T1000 (cell line): ENCODE data around the gene MLN.

Experiments used
- DNase-seq: peaks from one replicate; lab custom pipeline; 2025; ENCODE audit warnings: mixed read lengths; lab: John Stamatoyannopoulos, UW

Gene MLN

GRCh38 chr6:33803571-33804053 lies at the start of gene MLN:
TSS of gene MLN (minus strand) at chr6:33804003. CDS start at chr6:33801163, 2,840 bp downstream.
- DNase-seq = no peak

- no peak for DNase-seq
Observed at GRCh38 chr6:33853026-33853425, 49.2 kb upstream of the MLN start.

- no peak for DNase-seq
Observed at GRCh38 chr6:33851959-33852358, 48.2 kb upstream of the MLN start.

GRCh38 chr6:33850869-33851541 lies 47.2 kb upstream of the MLN start:
- DNase-seq = no peak

- DNase-seq = no peak
Observed at GRCh38 chr6:33850296-33850695, 46.5 kb upstream of the MLN start.

GRCh38 chr6:33849500-33850075 lies 45.8 kb upstream of the MLN start:
- no peak for DNase-seq

GRCh38 chr6:33848484-33848883 lies 44.7 kb upstream of the MLN start:
- DNase-seq = no peak

- DNase-seq = no peak
Observed at GRCh38 chr6:33847867-33848266, 44.1 kb upstream of the MLN start.

GRCh38 chr6:33847078-33847477 lies 43.3 kb upstream of the MLN start:
- DNase-seq = no peak

- no peak for DNase-seq
Observed at GRCh38 chr6:33846226-33846625, 42.4 kb upstream of the MLN start.

- no peak for DNase-seq
Observed at GRCh38 chr6:33845031-33845745, 41.4 kb upstream of the MLN start.

GRCh38 chr6:33843131-33844121 lies 39.6 kb upstream of the MLN start:
- DNase-seq = no peak

GRCh38 chr6:33841868-33842267 lies 38.1 kb upstream of the MLN start:
- DNase-seq = no peak

GRCh38 chr6:33841070-33841469 lies 37.3 kb upstream of the MLN start:
- no peak for DNase-seq

GRCh38 chr6:33840048-33840926 lies 36.5 kb upstream of the MLN start:
- peak; percentile 90 for DNase-seq

GRCh38 chr6:33839399-33840047 lies 35.7 kb upstream of the MLN start:
- no peak for DNase-seq

- no peak for DNase-seq
Observed at GRCh38 chr6:33838983-33839382, 35.2 kb upstream of the MLN start.

- no peak for DNase-seq
Observed at GRCh38 chr6:33837971-33838665, 34.3 kb upstream of the MLN start.

- no peak for DNase-seq
Observed at GRCh38 chr6:33836806-33837469, 33.1 kb upstream of the MLN start.
